ENCODE results near the gene INHBE.
"Not testable (repeated sequence)": the region's sequence is repeated elsewhere in the genome, so short reads cannot be mapped to it uniquely, and the experiment has no call there.

INHBE gene

DNA sequence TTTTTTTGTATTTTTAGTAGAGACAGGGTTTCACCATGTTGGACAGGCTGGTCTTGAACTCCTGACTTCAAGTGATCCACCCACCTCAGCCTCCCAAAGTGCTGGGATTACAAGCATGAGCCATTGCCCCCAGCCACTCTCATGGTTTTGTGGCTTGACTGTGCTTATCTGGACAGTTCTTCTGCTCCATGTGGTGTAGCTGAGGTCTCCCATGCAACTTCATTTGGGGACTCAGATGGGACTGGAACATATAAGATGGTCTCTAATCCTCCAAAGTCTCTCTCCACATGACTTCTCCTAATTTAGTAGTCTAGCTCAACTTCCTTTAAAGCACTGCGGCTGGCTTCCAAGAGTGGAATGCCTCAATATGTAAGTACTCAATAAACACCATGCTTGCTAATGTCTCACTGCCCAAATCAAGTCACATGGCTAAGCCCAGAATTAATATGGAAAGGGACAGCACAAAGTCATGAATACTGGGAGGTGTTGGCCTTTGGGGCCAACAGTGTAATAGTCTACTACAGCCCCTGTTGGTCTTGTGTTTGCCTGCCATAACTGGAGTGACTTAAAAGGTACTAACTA is 13.2 kb upstream of the INHBE start:
- DNase-seq, result no peak

DNA sequence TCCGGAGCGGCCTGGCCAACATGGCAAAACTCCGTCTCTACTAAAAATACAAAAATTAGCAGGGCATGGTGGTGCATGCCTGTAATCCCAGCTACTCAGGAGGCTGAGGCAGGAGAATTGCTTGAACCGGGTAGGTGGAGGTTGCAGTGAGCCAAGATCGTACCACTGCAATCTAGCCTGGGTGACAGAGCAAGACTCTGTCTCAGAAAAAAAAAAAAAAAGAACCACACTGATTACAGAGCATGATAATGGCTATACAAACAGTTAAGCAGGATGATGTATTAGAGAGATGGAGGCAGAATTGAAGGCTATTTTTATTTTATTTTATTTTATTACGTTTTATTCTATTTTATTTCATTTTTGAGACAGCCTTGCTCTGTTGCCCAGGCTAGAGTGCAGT is 10.8 kb upstream of the INHBE start:
- not testable (repeated sequence) for DNase-seq

DNA sequence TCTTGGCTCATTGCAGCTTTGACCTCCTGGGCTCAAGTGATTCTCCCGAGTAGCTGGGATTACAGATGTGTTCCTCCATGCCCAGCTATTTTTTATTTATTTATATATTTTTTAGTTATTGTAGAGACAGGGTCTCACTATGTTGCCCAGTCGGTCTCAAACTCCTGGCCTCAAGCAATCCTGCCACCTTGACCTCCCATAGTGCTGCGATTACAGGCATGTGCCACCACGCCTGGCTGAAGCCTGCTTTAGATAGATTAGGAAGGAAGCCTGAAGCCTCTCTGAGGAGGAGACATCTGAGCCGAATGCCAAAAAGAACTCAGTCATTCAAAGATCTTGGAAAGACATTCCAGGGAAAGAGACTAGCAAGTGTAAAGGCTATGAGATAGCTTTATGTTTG is 10.4 kb upstream of the INHBE start:
- DNase-seq, result no peak

DNA sequence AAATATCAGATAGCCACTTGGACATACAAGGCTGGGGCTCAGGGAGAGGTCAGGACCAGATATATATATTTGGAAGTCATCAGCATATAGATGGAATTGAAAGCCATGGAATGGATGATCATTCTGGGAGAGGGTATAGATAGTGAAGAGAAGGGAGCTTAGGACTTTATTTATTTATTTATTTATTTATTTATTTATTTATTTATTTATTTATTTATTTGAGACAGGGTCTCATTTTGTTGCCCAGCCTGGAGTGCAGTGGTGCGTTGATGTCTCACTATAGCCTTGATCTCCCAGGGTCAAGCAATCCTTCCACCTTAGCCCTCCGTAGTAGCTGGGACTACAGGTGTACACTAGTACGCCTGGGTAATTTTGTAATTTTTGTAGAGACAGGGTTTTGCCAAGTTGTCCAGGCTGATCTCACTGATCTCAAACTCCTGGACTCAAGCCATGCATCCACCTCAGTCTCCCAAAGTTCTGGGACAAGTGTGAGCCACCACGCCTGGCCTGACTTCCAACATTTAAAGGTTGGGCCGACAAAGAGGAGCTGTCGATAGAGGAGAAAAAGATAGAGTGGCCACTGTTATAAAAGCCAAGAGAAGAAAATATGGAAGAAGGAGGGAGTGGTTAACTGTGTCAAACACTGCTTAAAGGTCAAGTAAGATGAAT is 8.7 kb upstream of the INHBE start:
- DNase-seq, result no peak

DNA sequence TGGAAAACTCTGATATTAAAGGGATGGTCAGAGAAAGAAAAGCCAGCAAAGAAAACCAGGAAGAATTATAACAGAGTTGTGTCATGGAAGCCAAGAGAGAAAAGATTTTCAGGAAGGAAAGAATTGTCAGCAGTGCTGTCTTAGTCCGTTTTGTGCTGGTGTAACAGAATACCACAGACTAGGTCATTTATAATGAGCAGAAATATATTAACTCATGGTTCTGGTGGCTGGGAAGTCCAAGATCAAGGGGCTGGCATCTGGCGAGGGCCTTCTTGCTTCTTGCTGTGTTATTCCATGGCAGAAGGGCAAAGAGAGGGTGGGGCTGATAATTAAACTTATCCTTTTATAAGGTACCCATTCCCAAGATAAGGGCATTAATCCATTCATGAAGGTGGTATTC is 6.4 kb upstream of the INHBE start:
- no peak for DNase-seq

DNA sequence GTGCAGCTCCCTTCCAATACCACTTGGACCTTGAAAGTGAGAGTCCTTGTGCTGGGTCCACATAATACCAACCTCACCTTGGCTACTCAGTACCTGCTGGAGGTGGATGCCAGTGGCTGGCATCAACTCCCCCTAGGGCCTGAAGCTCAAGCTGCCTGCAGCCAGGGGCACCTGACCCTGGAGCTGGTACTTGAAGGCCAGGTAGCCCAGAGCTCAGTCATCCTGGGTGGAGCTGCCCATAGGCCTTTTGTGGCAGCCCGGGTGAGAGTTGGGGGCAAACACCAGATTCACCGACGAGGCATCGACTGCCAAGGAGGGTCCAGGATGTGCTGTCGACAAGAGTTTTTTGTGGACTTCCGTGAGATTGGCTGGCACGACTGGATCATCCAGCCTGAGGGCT is 5.7 kb upstream of the INHBE start:
- DNase-seq, result no peak

DNA sequence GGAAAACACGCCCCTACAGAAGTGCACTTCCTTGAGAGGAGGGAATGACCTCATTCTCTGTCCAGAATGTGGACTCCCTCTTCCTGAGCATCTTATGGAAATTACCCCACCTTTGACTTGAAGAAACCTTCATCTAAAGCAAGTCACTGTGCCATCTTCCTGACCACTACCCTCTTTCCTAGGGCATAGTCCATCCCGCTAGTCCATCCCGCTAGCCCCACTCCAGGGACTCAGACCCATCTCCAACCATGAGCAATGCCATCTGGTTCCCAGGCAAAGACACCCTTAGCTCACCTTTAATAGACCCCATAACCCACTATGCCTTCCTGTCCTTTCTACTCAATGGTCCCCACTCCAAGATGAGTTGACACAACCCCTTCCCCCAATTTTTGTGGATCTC is 5.0 kb upstream of the INHBE start:
- DNase-seq, result no peak

DNA sequence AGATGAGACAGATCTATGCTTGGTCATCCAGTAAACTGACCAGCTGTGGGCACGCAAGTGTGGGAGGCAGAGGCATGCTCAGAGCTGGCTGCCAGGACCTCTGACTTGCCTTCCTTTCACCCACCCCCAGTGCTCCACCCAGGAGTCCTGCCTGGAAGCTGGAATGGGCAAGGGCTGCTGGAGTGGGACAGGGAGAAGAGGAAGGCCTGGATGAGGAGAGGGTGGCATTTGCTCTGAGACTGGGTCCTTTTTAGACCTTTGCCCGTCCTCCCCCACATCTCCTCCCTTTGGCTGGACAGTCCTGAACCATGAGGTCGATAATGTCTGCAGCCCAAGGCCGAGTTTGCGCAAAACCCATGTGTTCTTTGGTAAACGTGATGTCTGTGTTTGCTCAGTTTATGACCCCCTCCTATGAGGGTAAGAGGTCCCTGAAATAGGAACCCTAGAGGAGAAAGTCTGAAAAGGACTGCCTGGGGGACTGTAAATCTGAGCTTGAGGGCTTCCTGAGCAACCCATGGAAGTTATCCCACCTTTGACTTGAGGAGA is 3.8 kb upstream of the INHBE start:
- DNase-seq, result no peak

DNA sequence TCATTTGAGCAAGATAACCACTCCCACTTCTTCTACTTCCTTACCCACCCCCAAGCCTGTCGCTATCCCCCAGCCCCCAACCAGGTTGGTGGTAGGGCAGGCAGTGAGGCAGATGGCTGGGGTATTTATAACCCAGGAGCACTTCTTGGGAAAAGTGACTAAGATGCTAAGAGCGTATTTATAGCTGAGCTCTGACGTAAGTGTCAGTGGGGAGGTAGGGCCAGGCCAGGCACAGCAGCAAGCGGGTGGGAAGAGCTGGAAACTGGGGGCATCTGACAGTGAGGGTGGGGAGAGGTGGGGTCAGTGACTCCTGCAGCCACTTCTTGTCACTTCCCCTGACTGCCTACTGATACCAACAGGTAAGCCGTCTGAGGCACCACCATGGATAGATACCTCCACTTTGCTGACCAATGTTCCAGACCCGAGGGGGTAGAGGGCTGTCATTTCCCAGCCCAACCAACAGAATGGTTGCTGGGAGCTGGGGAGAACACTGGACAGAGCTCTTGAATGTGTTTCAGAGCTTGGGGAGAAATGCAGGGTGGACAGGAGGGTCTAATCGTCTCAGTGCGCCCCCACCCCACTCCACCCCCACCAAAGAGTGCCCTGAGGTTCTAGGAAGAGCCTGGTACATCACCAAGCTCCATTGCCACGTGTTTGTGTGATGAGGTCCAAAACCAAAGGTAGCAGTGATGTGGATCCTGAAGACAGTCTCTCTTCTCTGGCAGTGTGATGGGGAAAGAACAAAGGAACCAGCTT is 2.7 kb upstream of the INHBE start:
- DNase-seq, result no peak

DNA sequence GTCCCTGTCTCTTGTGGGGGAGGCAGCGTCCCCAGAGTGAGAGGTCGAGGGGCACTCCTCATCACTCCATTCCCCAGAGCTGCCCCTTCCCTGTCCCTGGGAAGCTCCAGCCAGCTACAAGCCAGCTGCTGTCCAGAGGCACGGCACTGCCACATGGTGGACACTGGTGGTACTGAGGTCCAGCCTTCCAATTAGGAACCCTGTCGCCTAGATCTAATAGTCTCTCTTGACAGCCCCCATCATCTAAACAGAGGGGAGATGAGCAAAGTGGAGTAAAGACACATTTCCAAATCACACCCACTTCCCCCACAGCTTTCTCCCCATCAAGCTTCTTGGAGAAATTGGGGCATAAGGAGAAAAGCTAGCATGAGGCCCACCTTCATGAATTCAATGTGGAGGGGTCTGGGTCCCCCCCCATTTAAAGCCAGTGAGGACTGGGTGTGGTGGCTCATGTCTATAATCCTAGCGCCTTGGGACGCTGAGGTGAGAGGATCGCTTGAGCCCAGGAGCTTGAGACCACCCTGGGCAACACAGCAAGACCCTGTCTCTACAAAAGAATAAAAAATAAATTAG is 2.1 kb upstream of the INHBE start:
- peak; percentile 58 for DNase-seq

DNA sequence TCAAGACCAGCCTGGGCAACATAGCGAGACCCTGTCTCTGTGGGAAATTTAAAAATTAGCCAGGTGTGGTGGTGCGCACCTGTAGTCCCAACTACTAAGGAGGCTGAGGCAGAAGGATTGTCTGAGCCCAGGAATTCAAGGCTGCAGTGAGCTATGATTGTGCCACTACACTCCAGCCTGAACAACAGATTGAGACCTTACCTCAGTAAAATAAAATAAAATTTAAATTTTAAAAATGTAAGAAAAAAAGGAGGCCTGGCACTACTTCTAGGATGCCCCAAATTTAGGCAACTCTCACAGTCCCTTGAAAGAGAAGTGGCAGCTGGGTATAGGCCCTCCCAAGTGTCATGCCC is 918 bp upstream of the INHBE start:
- no peak for DNase-seq

DNA sequence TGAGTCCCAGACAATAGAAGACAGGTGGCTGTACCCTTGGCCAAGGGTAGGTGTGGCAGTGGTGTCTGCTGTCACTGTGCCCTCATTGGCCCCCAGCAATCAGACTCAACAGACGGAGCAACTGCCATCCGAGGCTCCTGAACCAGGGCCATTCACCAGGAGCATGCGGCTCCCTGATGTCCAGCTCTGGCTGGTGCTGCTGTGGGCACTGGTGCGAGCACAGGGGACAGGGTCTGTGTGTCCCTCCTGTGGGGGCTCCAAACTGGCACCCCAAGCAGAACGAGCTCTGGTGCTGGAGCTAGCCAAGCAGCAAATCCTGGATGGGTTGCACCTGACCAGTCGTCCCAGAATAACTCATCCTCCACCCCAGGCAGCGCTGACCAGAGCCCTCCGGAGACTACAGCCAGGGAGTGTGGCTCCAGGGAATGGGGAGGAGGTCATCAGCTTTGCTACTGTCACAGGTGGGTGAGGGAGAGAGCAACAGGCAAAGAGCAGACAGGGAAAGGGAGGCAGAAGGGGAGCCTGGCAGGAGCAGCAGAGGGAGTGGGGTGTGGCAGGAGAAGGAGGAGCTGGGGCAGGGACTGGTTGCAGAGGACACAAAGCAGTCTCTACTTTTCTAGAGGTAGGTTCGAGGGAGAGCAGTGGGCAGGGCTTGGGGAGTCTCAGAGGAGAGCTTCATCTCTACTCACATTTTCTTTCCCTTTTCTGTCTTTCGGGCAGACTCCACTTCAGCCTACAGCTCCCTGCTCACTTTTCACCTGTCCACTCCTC is 452 bp downstream of the INHBE start:
- no peak for DNase-seq

DNA sequence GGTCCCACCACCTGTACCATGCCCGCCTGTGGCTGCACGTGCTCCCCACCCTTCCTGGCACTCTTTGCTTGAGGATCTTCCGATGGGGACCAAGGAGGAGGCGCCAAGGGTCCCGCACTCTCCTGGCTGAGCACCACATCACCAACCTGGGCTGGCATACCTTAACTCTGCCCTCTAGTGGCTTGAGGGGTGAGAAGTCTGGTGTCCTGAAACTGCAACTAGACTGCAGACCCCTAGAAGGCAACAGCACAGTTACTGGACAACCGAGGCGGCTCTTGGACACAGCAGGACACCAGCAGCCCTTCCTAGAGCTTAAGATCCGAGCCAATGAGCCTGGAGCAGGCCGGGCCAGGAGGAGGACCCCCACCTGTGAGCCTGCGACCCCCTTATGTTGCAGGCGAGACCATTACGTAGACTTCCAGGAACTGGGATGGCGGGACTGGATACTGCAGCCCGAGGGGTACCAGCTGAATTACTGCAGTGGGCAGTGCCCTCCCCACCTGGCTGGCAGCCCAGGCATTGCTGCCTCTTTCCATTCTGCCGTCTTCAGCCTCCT is 1.1 kb downstream of the INHBE start:
- peak; percentile 64 for DNase-seq

DNA sequence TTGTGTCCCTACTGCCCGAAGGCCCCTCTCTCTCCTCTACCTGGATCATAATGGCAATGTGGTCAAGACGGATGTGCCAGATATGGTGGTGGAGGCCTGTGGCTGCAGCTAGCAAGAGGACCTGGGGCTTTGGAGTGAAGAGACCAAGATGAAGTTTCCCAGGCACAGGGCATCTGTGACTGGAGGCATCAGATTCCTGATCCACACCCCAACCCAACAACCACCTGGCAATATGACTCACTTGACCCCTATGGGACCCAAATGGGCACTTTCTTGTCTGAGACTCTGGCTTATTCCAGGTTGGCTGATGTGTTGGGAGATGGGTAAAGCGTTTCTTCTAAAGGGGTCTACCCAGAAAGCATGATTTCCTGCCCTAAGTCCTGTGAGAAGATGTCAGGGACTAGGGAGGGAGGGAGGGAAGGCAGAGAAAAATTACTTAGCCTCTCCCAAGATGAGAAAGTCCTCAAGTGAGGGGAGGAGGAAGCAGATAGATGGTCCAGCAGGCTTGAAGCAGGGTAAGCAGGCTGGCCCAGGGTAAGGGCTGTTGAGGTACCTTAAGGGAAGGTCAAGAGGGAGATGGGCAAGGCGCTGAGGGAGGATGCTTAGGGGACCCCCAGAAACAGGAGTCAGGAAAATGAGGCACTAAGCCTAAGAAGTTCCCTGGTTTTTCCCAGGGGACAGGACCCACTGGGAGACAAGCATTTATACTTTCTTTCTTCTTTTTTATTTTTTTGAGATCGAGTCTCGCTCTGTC is 1.8 kb downstream of the INHBE start:
- no peak for DNase-seq

DNA sequence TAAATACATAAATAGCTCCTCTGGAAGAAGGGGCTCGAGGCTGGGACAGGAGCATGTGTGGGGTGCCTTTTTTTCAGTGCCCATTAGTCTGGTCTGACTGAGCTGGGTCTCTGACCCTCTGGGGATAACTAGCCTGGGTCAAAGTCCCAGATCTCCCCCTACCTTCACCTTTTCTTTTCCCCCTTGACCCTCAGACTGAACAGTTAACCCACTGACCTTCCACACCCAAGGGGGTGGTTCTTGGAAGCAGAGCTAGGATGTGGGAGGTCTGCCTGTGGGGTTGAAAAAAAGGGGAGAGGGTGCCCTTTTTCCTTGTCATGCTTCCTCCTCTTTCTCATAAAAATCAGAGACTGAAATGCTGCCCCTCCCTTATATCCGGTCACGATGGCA is 3.6 kb downstream of the INHBE start:
- no peak for DNase-seq

DNA sequence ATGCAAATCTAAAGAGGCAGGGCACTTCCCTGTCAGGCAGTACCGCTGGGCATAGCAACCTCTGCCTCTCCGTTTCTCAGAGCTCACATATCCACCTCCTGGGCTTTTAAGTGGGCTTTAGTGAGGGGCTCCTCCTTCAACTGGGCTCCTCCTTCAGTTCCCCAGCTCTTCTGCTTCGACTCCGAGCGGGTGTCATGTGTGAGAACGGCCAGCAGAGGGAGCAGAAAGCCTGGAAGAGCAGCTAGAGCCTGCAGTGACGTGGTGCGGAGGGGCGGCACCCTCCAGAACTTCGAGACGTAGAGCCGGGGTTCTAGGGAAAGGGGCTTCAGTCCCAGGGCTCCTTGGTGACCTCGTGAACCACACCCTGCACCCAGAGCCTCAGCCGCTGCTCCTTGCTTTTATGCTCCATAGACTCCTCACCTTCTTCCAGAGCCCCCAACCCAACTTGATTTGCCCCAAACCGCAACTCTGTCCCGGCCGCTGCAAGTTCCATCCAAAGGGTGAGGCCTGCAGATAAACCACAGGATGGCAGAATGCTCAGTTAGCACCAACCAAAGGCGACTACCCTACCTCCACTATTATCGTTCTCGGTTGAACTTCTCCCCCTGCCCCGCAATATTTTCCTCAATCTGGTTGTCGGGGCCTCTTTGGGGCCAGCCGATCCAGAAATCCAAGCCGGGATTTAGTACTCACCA is 4.1 kb downstream of the INHBE start:
- peak; percentile 95 for DNase-seq

DNA sequence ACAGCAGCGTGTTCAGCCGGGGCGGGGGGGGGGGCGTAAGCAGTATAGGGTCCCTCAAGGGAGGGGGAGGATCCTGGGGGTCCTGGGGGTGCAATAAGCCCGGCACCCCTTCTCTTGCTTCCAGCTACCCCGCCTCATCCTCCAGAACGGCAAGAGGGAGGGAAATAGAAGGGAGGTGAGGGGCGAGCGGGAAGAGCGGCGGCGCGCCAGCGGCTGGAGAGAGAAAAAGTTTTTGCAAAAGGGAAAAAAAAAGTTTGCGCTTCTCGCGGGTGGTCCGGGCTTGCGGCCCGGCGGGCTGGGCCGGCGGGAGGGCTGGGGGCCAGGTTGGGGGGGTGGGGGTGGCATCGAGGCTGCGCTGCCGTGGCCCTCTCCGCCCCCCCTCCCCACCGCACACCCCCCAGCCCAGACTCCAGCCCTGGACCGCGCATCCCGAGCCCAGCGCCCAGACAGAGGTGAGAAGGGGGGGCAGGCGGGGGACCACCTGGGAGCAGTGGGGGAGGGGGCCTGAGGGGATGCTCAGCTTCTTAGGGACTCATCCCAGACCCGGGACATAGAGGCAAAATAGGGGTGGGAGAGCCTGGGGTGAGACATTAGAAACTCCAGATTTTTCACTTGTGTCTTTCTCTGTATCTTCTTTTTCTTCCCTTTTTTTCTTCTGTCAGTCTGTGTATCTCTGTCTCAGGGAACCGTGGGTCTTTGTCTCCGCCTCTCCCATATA is 4.8 kb downstream of the INHBE start, which contains the start of gene GLI1:
Gene GLI1 (plus strand): TSS at position 36 of the 718 bp plus-strand sequence. CDS start 3,907 bp downstream, outside the sequence.
- no peak for DNase-seq

DNA sequence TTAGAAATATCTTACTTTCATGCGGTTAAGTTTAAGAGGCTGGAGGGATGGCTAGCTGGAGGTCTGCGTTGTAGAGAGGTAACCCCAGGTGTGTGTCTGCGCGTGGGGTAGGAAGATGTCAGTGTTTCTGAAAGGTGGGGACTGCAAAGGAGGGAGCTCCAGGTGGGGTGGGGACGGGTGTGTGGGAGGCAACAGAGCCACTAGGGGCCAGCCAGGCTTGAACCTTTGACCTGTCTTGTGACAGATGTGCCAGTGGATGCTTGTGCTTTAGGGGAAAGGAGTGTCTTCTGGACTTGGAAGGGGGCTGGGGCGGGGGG is 5.3 kb downstream of the INHBE start:
- no peak for DNase-seq

DNA sequence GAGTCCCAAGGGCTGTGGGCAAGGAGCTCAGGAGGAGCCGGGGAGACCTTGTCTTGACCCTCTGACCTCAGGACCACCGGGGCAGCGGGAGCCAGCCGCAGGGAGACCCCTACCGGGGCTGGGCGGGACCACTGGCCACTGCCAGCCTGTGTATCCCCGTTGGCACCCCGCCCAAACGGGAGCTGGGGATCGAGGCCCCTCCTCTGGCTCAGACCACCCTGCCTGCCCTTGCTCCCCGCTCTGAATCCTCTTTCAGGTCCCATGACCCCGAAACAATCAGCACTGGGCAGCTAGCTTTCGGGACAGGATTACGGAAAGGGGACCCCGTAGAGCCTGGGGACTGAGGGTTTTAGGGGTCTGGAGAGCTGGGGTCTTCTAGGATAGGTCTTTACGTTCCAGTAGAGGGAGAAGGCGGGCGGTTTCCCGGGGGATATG is 5.8 kb downstream of the INHBE start:
- no peak for DNase-seq

DNA sequence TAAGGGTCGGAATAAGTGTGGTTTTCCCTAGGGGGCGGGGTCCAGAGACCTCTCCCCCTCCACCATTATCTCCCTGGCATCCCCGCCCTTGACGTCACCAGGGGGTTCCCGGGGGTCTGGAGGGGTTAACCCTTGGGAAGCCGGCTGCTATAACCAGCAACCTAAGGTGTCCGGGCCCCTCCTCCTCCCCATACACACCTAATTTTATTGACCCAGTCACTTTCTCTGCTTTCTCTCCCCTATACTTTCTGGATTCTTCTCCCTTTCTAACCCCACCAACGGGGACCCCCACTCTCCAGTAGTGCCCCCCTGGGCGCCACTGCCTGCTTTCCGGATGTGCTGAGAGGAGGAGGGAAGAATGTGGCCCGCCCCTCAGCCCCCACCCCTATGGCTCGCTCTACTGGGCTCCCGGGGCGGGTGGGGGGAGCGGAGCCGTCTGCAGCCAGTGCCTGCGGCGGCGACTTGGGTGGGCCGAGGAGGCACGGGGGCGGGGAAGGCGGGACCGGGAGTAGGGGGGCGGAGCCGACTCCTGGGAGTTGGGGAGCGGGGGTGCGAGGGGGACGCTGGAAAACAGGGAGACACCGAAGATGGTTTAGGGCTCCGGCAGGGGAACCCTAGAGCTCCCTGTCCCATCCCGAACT is 6.3 kb downstream of the INHBE start:
- DNase-seq, result peak; percentile 44

All from CD4-positive, alpha-beta T cell treated with Interleukin-17A for 4 hours (primary cell).